ENCODE data around the gene LYZL1.
"Not testable (repeated sequence)": the region's sequence is repeated elsewhere in the genome, so short reads cannot be mapped to it uniquely, and the experiment has no call there.

LYZL1 gene

DNA sequence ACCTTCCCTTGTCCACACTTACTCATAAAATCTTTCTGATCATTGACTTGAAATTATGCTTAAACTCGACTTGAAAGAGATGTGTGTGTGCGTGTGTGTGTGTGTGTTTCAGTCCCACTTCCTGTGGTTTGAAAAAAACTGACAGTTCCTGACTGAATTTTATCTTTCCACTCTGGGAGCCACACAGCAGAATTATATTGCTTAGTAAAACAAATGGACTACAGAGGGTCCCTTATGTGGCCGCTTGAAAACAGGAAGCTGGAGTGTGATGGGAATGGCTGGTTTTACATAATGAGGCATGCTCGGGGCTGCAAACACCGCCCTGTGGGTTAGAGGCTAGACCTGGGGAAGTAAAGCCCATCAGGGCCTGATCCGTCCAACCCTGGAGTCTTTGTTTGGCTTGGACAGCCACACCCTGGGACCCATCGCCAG is 54.8 kb downstream of the LYZL1 start:
- no peak for DNase-seq

DNA sequence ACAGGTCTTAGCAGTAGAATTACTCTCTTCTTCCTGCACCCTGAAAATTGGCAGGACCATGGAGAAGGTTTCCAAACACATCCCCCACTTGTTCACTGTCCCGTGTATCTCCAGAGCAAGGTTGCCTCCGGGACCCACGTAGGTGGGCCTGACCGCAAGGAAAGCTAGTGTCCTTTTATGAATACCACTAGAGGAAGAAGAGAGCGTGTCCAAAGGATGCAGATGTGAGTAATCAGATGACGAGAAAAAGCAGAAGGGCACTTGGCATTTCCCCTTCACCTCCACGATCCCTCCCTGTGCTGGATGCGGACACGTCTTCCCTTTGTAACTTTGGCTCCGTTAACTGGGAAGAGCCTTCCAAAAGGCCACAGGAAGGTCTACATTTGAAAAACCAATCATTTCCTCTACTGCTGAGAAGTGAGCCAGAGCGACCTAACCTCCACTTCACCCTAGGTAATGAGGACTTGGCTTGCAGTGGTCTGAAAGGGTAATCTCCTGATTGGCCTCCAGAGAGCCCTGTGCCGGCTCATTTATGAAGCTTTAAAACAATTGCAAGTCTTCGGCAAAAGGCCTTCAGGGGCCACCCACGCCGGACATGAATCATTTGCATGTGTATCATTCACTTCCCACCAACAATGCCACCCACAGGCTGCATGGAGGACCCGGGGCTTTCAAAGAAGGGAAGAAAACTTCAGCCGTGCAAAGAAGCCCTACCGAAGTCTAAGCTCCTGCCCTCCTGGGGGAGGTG is 55.4 kb downstream of the LYZL1 start:
- DNase-seq: no peak

DNA sequence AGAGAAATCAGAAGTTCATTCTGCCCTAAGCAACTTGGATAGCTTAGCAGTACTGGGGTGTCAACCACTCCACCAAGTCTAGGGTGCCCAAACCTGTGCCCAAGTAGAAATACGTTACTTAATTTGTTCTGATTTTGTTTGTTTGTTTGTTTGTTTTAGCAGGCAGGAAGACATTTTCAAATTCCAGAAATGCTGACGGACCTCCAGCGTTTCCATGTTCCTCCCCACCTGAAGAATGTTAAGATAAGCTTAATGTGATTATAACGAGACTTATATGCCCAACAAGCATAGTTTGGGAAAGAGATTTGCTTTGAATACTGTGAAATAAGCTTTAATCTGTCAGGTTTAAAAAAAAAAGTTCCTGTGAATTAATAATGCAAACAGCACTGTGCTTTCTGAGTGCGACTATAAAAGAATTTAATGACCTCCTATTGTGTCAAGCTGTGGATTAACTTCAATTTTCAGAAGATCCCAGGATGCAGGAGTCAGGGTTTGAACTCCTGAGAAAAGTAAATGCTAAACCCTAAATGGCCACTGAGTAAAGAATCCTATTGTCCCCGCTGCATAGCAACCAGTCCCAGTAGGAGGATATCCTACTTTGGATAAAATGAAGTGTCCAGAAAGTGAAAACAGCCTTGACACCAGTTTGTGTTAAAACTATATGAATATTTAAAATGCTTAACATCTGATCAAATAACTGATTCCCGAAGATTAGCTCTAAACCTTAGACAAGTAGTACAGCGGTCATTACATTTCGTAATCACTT is 56.5 kb downstream of the LYZL1 start:
- DNase-seq: no peak

DNA sequence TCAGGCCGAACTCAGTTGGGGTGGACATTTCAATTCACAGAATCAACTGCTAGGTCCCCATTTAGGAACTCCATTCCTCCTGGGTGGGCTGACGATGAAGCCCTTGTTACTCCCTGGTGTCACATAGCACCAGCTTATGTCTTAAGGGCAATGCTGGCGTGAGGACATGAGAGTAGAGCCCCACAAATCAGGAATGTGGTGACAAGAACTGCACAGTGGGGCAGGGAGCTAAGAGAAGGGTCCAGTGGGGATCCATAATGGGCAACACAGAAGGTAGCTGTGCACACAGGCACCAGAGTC is 57.0 kb downstream of the LYZL1 start:
- no peak for DNase-seq

DNA sequence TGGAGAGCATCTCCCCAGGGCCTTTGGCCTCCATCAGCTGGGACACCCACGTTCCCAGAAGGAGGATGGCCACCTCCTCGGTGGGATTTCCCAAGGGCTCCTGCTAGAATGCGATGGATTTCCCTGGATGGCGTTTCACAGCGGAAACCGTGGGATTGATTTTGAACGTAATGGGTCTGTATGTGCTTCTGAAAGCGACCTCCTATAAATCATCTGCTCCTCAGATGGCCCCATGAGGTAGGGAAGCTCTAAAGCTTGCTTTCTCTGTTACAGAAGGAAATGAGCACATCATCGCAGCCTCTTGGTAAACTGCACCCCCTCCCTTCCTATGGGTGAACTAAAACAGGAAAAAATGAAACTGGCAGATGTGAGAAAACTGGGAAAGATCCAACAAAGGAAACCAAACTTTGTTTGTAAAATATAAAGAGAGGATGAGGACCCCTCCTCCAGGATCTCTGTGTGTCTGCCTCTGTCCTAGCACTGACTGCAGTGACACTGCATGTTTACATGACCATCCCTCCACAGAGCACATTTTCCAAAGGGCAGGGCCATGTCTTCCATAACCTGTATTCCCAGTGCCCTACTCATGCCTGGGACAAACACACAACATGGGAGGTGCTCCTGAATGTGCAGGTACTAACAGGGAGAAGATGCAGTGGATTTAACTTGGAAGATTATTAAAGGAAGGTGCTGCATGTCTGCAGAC is 57.6 kb downstream of the LYZL1 start:
- DNase-seq: no peak

DNA sequence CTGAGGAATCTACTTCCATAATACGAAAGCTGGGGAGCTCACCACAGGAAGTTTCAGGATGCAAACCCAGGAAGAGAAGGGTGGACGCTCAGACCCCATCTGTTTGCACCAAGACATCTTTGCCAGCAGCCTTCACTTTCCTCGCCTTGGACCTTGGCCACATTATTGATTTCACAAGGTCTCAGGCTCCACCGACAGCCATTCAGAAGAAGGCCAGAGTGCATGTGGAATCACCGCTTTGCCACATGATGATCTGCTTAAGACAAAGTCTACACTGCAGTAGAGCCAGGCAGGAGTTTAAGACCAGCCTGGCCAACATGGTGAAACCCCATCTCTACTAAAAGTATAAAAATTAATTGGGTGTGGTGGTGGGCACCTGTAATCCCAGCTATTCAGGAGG is 60.0 kb downstream of the LYZL1 start:
- DNase-seq: no peak

DNA sequence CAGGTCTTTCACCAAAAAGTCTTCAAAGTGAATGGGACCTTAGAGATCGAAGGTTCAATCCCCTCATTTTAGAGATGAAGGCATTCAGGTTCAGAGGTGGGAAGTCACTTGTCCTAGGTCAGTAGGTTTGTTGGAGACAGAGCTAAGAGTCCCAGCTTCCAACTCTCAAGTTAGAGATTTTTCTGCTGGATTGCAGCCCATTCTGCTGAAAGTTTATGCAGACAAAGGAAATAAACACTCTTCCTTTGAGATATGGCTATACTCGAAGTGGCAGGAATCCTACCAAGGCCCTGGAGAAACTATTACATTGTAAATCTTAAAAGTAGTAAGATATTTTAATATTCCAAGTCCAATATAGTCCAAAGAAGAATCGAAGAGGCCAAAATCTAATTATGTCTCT is 64.4 kb downstream of the LYZL1 start:
- no peak for DNase-seq

DNA sequence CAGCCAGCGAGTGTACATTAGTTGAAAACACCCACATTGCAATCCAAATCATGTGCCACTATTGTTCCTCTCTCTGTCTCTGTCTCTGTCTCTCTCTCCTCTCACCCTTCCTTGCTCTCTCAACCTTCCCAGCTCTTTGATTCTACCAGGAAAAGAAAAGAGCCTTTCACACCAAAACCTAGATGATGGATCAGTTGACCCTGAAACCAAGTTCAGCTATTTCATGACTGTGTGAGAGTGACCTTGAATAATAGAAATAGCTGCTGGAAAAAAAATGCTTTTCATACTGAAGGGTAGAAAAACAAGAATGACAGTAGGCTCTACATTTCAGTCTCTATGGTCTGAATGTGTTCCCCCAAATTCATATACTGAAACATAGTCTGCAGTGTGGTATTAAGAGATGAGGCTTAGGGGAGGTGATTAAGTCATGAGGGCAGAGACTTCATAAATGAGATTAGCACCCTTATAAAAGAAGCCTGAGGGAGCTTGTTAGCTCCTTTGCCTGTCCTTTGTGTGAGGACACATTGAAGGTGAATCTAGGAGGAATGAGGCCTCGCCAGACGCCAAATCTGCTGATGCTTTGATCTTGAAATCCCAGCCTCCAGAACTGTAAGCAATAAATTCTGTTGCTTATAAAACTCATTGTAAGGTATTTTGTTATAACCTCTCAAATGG is 65.2 kb downstream of the LYZL1 start:
- no peak for DNase-seq

DNA sequence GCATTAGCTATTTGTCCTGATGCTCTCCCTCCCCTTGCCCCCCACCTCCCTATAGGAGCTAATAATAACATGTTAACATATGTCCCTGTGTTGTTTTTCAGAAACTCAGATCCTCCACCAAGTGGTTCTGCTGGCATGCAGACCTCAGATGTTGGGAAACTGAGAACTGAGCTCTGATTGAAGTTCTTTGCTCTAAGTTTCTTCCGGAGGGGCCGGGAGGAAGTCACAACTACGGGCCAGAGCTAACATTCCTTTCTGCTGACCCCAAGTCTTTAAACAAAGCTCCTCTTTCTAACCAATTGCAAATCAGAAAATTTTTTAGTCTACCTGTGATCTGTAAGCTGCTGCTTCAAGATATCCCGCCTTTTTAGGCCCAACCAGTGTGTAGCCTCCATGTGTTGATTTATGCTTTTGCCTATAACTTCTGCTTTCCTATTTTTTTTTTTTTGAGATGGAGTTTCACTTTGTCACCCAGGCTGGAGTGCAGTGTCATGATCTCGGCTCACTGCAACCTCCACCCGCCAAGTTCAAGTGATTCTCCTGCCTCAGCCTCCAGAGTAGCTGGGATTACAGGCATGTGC is 66.6 kb downstream of the LYZL1 start:
- DNase-seq: no peak

DNA sequence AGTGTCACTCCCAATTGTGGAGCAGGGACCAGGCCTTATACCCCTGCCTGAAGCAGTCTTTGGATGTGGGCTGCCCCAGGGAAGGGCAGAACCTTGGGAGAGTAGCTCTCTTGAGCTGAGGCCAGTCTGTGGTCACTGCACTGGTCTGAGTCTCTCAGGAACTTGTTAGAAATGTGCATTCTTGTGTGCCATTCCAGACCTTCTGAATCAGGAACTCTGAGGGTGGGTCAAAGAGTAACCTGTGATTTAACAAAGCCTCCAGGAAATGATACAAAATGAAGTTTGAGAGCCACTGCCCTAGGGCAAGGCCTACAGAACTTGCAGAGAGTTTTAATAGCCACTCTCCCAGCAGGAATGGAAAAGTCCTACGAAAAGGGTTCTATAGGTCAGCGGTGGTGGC is 68.1 kb downstream of the LYZL1 start:
- DNase-seq: no peak

DNA sequence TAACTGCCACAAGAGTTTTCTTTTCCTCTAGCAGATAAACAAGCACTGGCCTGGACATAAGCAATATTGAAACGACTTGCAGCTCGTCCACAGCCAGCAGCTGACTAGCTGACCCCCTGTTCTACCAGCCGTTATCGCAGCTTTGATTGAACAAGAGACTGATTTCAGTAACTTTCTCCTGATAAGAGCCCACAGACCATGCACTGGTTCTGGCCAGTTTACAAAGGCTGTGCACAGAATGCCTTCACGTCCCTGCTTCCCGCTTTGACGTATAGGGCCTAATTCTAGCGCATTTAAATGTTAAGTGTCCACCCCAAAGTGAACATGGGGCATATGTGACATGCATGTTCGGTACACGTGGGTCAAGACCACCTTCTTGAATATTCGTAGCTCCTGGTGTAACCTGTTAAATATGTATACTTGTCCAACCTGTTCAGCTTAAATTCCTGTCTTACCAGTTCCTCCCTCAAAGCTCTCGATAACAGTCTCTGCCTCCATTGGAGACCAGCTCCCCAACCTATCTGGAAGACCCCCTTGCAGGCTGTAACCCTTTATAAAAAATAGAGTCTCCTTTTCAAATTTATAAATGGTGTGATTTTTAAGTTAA is 69.2 kb downstream of the LYZL1 start:
- no peak for DNase-seq

DNA sequence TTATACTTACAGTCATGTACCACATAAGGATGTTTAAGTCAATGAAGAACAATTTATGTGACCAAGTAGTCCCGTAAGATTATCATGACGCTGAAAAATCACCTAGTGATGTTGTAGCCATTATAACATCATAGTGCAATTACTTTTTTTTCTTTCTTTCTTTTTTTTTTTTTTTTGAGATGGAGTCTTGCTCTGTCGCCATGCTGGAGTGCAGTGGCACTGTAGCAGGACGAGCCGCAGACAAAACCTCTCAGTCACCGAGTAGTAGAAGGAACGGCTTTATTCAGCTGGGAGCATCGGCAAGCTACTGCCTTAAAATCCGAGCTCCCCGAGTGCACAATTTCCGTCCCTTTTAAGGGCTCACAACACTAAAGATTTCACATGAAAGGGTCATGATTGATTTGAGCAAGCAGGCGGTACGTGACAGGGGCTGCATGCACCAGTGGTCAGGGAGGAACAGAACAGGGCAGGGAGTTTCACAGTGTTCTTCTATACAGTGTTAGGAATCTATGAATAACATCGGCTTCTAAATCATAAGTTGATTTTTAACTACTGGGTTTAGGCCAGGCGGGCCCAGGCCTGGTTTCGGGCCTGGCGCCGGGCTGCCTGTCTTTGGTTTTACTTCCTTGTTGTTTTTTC is 71.5 kb downstream of the LYZL1 start:
- DNase-seq: not testable (repeated sequence)

Measured in NCI-H510A treated with DMSO at 0.1 percent for 48 hours (cell line).